HG03108 (cell line): ENCODE results near the gene UBE2N.
"Not testable (repeated sequence)": the region's sequence is repeated elsewhere in the genome, so short reads cannot be mapped to it uniquely, and the experiment has no call there.

Source experiments
- ATAC-seq: cut with Tn5 transposase; IDR thresholded peaks from one replicate; pipeline ENCODE4 v1.9.1; 2021; ENCODE audit warnings: moderate library complexity; ENCODE audit not compliant: unreplicated experiment

Gene UBE2N

DNA sequence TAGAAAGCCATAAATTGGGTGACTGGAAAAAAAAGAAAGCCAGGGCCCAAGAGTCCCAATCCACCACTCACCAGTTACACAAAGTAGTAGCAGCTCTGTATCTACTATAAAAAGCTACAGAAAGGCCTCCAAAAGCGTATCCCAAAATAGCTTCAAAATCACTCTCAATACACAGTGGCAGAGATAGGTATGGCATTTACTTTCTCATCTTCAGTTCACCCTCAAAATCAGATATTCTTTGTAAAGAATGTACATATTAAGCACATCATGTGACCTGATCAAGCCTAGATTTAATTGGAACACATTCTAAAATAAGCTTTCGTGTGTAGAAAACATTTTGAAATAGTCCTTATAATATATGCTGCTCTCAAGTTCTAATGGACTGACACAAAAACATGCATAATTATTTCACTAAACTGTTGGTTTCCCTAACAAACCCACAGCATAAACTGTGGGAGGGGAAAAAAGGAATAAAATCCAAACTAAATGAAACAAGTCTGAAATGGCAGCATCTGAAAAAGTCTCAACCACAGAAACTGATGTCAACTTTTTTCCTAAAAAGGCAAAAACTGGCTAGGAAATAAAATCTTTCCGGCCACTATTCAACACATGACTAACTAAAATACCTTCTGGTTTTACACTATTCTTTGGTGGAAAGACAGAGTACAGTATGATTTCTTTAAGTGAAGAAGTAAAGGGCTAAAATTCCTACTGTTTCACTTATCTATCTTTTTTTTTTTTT, 25.9 kb downstream of the UBE2N start:
- ATAC-seq: no peak

DNA sequence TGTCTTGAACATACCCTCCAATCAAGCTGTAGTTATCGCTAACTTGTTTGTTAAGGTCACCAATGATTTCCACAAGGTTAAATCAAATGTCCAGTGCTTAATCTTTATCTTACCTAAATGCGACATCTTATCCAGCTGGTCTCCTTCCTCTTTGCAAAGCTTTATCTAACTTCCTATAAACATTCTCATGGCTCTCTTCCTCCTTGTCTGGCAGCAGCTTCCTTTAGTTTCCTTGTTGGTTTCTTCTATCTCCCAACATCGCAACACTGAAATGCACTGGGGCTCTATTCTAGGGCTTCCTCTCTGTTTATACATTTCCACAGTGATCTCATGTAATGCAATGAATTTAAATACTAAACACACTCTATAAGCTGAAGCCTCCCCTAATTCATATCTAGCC, 28.7 kb downstream of the UBE2N start:
- ATAC-seq: no peak

DNA sequence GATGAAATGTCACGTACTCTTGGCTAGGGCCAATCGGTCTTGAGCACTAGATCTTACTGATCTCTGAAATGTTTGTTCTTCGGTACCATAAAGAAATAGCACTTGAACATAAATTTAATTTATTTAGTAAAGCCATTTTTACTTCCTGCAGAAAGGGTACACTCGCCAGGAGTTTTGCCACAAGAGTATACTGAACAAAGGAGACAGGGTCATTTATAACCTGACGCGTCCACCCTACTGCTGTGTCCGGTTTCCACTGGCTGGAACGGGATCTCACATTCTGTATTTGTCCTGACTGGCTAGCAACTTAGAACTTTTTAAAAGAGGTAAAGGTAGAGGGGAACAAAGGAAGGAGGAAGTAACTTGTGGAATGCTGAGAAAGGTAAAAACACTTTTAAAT, 29.4 kb downstream of the UBE2N start:
- ATAC-seq: not testable (repeated sequence)

DNA sequence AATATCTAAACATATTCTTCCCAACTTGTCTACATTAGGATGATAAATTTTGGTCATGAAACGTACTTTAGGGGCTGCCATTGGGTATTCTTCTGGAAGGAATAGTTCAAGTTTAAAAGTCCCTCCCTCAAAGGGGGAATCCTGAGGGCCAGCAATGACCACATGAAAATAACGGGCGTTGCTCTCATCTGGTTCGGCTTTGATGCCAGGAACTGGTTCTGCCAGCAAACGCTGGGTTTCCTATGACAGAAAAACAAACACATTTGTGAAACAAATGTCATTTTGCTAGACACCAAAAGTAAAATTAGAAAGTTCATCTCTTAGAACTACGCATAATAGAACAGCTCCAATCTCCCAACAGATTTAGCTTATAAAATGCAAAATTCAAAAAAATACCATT, 30.7 kb downstream of the UBE2N start:
- not testable (repeated sequence) for ATAC-seq

DNA sequence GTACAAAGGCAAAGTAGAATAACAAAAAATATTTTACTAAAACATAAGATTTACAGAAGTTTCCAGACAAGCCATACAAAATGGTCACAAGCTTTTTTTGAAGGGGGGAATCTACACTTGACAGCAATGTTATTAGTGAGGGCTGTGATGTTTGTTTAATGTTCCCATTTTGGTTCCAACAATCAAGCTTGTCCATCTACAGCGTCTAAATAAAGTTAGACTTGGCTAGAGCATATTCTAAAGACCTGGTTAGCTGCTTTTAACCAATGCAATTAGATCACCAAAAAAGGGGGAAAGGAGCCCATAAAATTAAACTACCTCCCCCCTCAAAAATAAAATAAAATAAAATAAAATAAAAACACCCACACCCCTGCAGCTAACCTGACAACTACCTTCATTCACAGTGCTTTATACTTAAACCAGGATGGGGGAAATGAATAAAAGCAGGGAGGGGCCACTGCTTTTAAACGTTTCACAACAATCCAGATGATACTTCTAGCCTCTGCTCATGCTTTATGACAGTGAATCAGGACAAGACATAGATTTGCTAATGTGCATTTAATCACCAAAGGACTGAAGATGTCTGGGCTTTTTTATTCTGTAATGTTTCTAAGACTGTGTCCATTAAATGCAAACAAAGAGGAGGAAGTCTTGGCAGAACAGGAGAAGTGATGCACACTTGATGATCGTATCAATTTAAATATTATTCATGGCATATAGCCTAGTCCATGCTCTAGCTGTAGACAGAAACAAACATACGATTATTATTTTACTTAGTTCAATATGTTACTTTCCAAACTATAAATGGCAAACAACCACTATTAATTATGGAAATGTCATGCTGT, 32.2 kb downstream of the UBE2N start:
- not testable (repeated sequence) for ATAC-seq

DNA sequence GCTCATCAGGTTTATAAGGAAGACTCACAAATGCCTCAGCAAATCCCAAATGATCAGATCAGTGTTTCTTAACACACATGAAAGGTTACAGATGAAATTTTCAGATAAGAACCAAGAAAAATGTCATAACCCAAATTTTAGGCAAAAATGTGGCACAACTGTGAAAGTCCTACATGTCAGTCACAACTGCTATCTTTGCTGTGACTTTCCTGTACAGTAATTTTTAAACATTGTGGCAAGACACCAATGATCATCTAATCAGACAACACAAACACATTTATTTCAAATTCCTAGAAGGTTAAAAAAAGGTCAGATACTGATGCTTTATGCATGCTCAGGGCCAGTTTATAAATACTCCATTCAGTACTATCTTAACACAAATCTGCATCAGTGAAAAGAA, 32.9 kb downstream of the UBE2N start:
- no peak for ATAC-seq

DNA sequence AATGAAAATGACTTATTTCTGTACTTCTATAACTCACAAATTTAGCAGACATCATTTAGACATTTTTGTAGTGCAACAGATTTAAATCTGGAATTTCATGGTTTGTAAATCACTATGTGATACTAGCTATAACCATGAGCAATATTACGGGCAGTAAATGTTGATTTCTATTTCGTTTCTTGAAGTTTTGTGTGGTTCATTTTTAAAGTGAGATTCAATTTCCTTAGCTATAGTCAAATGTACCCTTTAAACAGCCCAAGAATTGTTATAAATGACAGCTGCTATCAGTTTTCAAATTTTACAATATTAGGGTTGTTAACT, 33.8 kb downstream of the UBE2N start:
- ATAC-seq: no peak

DNA sequence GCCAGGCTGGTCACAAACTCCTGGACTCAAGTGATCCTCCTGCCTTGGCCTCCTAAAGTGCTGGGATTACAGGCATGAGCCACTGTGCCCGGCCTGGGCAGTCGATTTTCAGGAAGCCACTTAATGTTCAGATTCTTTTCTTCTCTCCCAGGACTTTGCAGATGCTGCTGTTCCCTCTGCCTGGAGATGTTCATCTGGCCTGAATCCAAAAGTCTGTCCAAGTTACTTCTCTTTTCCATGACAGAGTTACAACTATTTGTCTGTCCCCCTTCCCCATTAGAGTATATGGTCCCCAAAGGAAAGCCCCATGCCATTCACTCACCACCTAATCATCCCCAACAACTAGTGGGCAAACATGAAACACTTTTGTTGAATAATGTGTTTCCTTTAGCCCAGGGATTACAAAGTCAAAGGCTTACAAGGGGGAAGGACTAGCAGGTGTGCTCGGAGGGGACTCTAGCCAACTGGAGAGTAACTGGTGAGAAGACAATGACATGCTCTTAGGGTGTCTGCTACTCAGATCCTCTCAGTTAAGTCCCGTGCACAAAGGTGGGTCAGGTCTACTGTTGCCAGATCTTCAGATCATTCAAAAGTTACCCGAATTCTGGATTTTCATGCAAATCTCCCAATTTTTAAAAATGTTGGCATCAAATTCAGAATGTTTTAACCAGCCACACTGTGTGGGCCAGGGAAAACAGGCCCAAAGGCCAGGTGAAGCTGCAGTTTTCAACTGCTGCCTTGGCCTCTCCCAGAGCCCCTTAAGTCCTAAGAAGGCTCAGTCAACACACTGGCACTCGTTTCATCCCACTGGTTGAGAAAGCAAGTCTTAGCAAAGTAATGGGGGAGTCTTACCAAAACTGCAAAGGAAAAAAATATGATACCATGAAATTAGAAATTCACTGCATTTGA, 34.4 kb downstream of the UBE2N start:
- ATAC-seq: no peak

DNA sequence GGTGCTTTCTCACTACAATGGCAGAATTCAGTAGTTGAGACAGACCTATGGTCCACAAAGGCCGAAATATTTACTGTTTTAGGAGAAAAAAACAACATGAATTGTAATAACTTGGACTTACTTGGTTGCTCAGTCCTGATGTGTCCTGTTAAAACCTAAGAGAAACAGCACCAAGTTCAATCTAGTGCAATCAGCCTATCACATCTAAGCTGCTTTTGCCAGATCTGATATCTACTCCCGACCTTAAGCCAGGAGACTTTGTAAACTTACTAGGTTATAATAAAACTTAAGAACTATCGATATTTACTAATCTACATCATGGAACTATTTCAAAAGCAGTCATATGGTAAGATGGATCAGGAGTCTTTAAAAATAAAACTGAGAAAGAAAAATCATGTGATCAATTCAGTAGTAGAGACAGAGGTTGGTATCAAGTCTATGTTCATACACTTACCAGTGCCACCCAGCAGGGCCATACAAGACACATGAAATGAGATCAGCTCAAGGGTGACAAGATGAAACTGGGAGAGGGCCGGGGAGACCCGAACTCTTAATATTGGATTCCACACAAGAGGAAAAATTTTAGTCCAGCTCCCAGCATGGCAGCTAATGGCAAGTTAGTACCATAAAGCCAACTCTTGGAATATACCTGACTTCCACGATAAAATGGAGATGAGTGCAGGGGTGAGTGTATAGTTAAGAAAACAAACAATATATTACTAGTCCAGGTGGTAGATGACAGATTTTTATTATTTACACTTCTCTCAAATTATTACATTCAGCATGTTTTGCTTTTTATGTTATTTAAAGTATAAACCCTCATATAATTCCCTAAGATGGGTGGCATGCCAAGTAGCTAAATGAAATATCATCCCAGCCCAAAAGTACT, 36.5 kb downstream of the UBE2N start:
- no peak for ATAC-seq

DNA sequence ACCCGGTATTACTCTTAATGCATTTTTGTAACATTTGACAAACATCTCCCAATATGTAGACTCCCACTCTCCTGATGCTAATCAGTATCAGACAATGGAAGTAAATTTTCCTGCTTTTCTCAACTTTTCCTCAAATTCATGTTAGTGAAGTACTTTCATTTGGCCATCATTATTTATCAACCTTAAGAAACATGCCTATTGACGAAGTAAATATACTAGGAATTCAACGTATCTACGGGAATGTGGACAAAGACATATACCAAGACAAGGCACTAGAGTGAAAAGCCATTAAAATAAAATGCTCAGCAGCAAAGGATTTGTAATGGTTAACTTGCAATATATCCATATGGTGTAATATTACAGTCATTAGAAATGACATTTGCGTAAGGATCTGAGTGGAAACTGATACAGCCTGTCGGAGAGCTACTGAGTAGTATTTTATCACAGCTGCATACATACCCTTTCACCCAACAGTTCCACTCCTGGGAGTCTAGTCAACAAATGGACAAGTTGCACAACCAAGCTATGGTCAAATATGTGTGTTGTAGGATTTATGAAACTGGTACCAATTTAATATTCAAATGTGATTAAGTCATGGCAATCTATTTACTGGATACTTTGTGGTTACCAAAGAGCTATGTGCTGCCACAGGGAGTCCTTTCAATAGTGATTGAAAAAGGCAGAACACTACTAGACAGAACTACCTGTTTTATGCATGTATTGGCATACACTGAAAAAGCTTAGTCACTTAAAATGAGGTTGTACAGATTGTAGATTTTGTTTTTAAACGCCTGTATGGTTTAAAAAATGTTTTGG, 37.6 kb downstream of the UBE2N start:
- ATAC-seq: no peak

DNA sequence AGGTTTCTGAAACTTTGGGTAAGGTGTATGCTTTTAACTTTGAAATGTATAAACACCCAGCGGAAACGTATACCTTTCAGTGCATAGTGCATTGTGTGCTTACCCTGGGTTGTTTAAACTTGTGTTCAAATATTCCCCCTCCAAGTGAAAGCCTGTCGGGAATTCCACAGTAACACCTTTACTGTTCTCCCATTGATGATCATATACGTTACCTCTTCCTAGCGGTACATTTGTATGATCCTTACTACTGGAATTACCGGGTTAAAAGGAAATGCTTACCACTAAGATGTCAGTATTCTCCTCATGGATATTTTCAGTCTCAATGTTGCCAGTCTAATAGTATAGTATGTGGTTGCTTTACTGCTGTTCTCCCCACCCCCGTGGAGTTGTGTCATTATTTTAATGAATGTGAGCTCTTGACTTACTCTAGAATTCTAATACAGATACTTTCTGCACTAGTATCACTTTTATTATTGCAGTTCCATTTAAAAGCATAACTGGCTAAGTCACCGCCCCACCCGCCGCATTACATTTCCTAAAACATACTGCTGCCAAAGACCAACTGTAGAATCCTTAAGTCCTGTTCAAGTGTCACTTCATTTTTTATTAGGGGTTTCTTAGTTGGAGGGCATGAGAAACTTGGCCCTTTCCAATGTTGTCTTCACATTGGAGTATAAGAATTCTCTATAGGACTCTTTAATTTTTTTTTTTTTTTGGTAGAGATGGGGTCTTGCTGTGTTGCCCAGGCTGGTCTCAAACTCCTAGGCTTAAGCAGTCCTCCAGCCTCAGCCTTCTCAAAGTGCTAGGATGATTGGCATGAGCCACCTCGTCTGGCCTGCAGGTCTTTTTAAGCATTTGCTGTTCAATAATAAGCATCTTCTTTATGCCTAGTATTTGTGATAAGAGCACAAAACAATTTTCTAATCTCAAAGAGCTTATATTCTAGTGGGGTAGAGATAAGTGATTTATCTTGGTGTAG, 39.1 kb downstream of the UBE2N start:
- ATAC-seq: no peak

DNA sequence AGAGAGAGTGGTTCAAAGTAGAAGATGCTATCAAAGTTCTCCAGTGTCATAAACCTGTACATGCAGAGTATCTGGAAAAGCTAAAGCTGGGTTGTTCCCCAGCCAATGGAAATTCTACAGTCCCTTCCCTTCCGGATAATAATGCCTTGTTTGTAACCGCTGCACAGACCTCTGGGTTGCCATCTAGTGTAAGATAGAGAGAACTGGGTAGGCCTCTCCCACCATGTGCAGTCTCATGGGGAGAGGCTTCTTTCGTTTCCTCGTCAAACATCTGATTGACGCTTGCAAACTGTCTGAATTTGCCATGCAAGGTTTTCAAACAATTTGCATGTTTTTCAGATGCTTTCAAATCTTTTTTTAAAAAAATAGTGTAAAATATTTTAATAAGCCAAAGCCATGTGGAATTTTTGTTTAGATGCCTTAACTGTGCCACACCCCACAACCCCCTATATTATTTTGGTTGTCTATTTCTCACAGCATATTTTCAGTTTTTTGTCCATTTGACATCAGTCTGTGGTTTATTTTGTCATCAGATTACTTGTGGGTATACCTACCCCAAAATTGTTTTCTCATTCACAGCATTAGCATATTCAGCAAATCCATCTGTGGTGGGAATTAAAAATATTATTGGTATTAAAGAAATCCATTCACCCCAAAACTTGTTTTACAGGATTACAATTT, 42.4 kb downstream of the UBE2N start:
- peak; percentile 76 for ATAC-seq

DNA sequence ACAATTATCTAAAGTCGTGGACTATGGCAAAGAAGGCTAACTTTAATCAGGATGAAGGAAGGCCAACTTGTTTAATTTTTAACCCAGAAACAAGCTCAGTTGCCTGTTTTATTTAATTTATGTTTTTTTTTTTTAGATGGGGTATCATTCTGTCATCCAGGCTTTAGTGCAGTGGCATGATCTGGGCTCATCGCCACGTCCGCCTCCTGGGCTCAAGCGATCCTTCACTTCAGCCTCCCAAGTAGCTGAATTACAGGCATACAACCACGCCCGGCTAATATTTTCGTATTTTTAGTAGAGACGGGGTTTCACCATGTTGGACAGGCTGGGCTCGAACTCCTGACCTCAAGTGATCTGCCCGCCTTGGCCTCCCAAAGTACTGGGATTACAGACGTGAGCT, 44.3 kb downstream of the UBE2N start:
- no peak for ATAC-seq

DNA sequence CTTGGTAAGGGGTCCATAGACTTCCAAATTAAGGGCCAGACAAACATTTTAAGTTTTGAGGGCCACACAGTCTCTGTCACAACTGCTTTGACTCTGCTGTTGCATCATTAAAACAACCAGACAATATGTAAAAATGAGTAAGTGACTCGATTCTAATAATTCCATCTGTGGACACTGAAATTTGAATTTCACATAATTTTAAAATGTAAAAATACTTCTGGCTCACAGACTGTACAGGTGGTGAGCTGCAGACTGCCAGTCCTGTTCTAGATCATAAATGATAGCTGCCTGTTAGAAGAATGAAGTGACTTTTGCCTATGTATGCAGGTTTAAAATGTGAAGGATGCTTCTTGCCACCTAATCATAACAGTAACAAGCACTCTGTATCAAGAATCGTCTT, 48.3 kb downstream of the UBE2N start:
- ATAC-seq: no peak

DNA sequence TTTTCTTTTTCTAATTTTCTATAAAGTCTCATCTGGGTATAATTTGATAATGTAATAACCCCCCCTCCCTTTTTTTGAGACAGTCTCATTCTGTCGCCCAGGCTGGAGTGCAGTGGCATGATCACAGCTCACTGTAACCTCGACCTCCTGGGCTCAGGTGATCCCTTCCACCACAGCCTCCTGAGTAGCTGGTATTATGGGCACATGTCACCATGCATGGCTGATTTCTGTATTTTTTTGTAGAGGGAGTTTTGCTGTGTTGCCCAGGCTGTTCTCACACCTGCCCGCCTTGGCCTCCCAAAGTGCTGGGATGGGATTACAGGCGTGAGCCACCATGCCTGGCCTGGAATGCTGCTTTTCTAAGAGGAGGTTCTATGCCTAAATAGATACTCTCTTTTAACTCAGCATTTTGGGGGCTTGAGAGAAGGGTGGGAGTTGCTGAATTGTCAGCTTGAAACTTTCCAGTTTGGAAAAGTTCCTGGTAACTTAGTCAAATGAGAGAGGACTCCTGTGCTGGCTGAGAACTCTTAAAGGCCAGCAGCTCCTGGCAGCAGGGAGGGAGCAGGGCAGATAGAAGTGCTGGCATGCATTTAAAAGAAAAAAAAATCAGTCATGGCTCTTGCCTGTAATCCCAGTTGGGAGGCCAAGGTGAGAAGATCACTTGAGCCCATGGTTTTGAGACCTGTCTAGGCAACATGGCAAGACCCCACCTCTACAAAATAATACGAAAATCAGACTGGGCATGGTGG, 51.0 kb downstream of the UBE2N start:
- no peak for ATAC-seq

DNA sequence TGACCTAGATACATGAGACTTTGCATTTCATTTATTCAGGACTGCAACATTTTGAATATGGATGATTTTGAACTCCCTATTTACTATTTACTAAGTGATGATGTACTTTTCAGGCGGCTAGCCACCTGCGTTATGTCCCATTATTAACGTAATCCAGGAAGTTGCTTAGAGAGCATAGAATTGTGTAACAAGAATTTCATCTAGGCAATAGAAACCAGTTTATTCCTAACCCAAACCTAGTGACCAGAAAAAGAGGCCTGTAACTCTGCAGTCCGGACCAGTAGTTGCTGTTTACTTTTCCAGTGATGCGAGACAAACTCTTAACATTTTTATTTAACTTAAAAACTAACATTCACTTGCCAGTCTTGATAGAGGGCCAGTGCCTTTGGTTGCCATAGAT, 51.7 kb downstream of the UBE2N start:
- no peak for ATAC-seq

DNA sequence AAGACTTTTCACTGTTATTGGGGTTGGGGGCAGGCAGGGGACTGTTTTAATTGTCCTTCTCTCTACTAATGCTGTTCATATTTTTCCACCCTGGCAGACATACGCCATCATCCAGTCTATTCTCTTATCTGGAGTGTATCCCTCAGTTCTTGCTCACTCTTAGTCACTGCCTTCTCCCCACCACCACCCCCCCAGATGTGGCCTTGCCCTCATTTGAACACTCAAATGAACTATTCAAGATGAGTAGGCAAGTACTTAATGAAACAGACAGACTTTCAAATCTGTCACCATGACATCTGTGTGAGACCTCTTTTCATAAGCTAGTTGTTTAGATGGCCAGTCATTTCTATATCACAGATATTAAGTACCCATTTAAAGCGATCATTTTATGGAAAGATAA, 54.0 kb downstream of the UBE2N start:
- ATAC-seq: no peak
